H1 (cell line): ENCODE measurements around the gene EFHD1. TPM values are rescaled to one million over a fixed set of nuclear protein-coding genes. Genes with fewer than 3 reads are reported as not detected.

Source experiments
- TAF7 ChIP-seq: optimal IDR thresholded peaks from 2 replicates; pipeline ENCODE3; 2011; ENCODE audit warnings: low read depth, mild to moderate bottlenecking, inconsistent platforms, low read length, moderate library complexity, borderline replicate concordance
- polyA plus RNA-seq, 7 experiments: library from polyadenylated mRNA; depleted of rRNA in 3 of 7; stranded (reverse) in 5 of 7; unstranded in 2 of 7; fragments of >200 nt in 5 of 7; fragments of 200-250 nt in 2 of 7; gene quantifications; 1 replicate in 5 of 7; 2 replicates in 1 of 7; 4 replicates in 1 of 7; pipeline versions ENCODE4 v1.2.1 to v1.2.3, GENCODE V29; 2011 to 2013; ENCODE audit warnings: missing spikeins in 2 of 7, mixed read lengths in 2 of 7
- total RNA-seq: library from RNA; stranded (reverse); fragmentation: NEBNext Ultra II Directional; extraction: Animal tissue kit (Norgen Biotek cat#: 25700); gene quantifications from 2 replicates; pipeline ENCODE4 v1.2.1, GENCODE V29; 2021
- TF ChIP-seq, protein P1 (sequence below): IDR thresholded peaks from 2 replicates; pipeline ENCODE4 v1.6.1; 2012; ENCODE audit warnings: inconsistent platforms

Gene EFHD1
- total and polyA plus RNA-seq, 2 of the 8 experiments (the other 6 are each of a cell fraction or from before 2014, with no cell fraction given): 3.4 to 4.5 TPM

DNA sequence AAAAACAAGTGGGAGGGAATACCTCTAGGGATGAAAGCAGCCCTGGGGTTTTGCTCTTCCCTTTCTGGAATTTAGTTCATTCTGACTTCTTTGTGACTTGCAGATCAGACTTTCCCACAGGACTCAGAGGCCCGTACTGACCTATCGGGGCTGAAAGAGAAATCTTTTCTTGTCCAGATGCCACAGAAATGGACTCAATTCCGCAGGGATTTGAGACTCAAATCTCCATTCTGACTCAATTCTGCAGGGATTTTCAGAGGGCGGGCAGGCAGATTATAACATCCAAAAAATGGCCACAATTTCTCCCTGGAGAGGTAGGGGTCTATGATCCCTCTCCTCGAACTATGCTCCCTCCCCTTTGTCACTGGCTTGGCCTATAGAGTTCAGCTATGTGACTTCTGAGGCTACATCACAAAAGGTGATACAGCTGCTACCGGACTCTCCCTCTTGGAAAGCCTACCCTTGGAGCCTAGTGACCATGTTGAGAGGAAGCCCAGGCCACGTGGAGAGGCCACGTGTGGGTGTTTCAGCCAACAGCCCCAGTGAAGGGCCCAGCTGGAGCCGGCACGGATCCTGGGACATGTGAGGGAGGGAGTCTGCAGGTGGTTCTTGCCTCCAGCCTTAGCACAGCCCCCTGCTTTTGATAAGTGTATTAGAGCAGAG lies 4.8 kb upstream of the EFHD1 start (continued):
- TF ChIP-seq, protein P1, sequence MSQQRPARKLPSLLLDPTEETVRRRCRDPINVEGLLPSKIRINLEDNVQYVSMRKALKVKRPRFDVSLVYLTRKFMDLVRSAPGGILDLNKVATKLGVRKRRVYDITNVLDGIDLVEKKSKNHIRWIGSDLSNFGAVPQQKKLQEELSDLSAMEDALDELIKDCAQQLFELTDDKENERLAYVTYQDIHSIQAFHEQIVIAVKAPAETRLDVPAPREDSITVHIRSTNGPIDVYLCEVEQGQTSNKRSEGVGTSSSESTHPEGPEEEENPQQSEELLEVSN: no peak
- TF ChIP-seq TAF7: no peak
